Aorta (tissue), 5 donors: ENCODE measurements around the gene PHF5A. TPM values are rescaled to one million over a fixed set of nuclear protein-coding genes. Genes with fewer than 3 reads are reported as not detected.
A peak's percentile ranks its signal among the peaks of the same experiment; 100 is the strongest.
"Not testable (repeated sequence)": the region's sequence is repeated elsewhere in the genome, so short reads cannot be mapped to it uniquely, and the experiment has no call there.

Experiments
- ATAC-seq: fragments of 200-7000 bp; cut with Tn5 transposase; one replicate; pipeline ENCODE4 v1.9.1; 2022; ENCODE audit warnings: moderate library complexity; ENCODE audit not compliant: low FRiP score
- DNase-seq, 2 donors: peaks; one replicate each; pipeline ENCODE4 v3.0.0-alpha.2; 2020
- H3K27ac ChIP-seq, 2 donors: one replicate each; pipeline ENCODE4 v1.5.1; 2013; ENCODE audit warnings: low read length in 2 of 2, mild to moderate bottlenecking in 2 of 2, moderate library complexity in 2 of 2, control low read depth in 1 of 2, inconsistent platforms in 1 of 2, low read depth in 1 of 2
- H3K27me3 ChIP-seq, 2 donors: one replicate each; pipeline ENCODE4 v1.6.1; 2013; ENCODE audit warnings: control low read depth in 1 of 2, low read length in 1 of 2, mild to moderate bottlenecking in 1 of 2, moderate library complexity in 1 of 2; ENCODE audit not compliant: insufficient read depth in 2 of 2, control insufficient read depth in 1 of 2
- H3K36me3 ChIP-seq, 2 donors: one replicate each; pipeline ENCODE4 v1.6.1; 2013; ENCODE audit warnings: control low read depth in 1 of 2, low read length in 1 of 2, mild to moderate bottlenecking in 1 of 2; ENCODE audit not compliant: insufficient read depth in 2 of 2, control insufficient read depth in 1 of 2
- H3K4me1 ChIP-seq, 2 donors: one replicate each; pipeline ENCODE4 v1.6.1; 2013; ENCODE audit warnings: low read length in 2 of 2, control low read depth in 1 of 2, mild to moderate bottlenecking in 1 of 2, moderate library complexity in 1 of 2; ENCODE audit not compliant: insufficient read depth in 2 of 2, control insufficient read depth in 1 of 2
- H3K4me3 ChIP-seq, 2 donors: one replicate each; pipeline ENCODE4 v1.5.1; 2013; ENCODE audit warnings: low read length in 2 of 2, control low read depth in 1 of 2, mild to moderate bottlenecking in 1 of 2
- H3K9me3 ChIP-seq: one replicate; pipeline ENCODE4 v1.6.1; 2013; ENCODE audit warnings: mild to moderate bottlenecking, low read length; ENCODE audit not compliant: control insufficient read depth
- whole genome bisulfite sequencing, 2 donors: extraction: QIAGEN DNeasy Blood & Tissue Kit; methylation state at CpG; one replicate each; pipeline ENCODE4 v1.1.7; 2013; 5-methylcytosine and 5-hydroxymethylcytosine counted together
- intact Hi-C, 2 donors: fragments of 100-400 bp; cut with DNase I; formaldehyde crosslinking; loops; one replicate each; pipeline versions ENCODE4 v1.14.2 to v1.15.0; 2022
- polyA plus RNA-seq, 2 donors: library from polyadenylated mRNA; stranded (reverse); fragments of 200-250 nt; gene quantifications; one replicate each; pipeline ENCODE4 v1.2.3, GENCODE V29; 2013
- total RNA-seq, 2 donors: library from RNA; stranded (reverse); fragmentation: NEBNext Ultra II Directional; extraction: Animal tissue kit (Norgen Biotek cat#: 25700); gene quantifications; one replicate each; pipeline ENCODE4 v1.2.1, GENCODE V29; 2021
- donor health status: healthy with polysubstance abuse.
- donor health status: Bipolar disorder and iron deficiency.
- donor health status: DM: no; HTN: no; CAD: no.
- donor health status: DM: no; HTN: no; CAD: no.
- donor health status: DM: yes; HTN: yes; CAD: no.

PHF5A gene
- total and polyA plus RNA-seq, 4 donors = 22.5 to 43.1 (median 28.4) TPM

- H3K27ac ChIP-seq = peak overlapping the region; percentile 56 to 74
- 1% methylated on average over 29 to 30 of the region's 30 CpGs for WGBS, 2 donors
- H3K9me3 ChIP-seq = no peaks in the 10 kb centered on the region
- H3K36me3 ChIP-seq = no peaks in the 10 kb centered on the region
- peak; percentile 45 for ATAC-seq
- intact Hi-C loops = loop anchor here (2.0 to 10.0 kb wide), 3 partner anchors 21 to 48 kb away; no protein-coding TSS in a partner anchor
- peak overlapping the region; percentile 29 to 62 for H3K4me3 ChIP-seq
- peaks cover 0 to 4% of the 10 kb centered on the region in 2 donors for H3K4me1 ChIP-seq
- no peak for DNase-seq
- no peaks in the 10 kb centered on the region for H3K27me3 ChIP-seq
Observed at GRCh38 chr22:41469218-41469851, 843 bp upstream of the PHF5A start.

GRCh38 chr22:41461901-41462300 lies 6.6 kb downstream of the PHF5A start:
- DNase-seq = no peak
- WGBS, 2 donors = 85 to 89% methylated on average over 4 of the region's 4 CpGs
- no peaks in the 10 kb centered on the region for H3K4me1 ChIP-seq
- H3K36me3 ChIP-seq = no peaks in the 10 kb centered on the region
- no peak overlapping the region for H3K27ac ChIP-seq
- no peaks in the 10 kb centered on the region for H3K9me3 ChIP-seq
- no peak for ATAC-seq
- H3K27me3 ChIP-seq = no peaks in the 10 kb centered on the region
- intact Hi-C loops = loop anchor here in 1 of 2 donors (10.0 kb wide), 1 partner anchor 53 kb away; no protein-coding TSS in a partner anchor
- H3K4me3 ChIP-seq = no peak overlapping the region

- peak in 1 of 2 donors; percentile 35 for DNase-seq
- intact Hi-C loops = loop anchor here in 1 of 2 donors (10.0 kb wide), 1 partner anchor 55 kb away; no protein-coding TSS in a partner anchor
- H3K27me3 ChIP-seq, H3K4me1 ChIP-seq, H3K4me3 ChIP-seq, H3K36me3 ChIP-seq, H3K27ac ChIP-seq, ATAC-seq, H3K9me3 ChIP-seq: not testable (repeated sequence)
- 59 to 67% methylated on average over 5 of the region's 5 CpGs for WGBS, 2 donors
Observed at GRCh38 chr22:41460071-41460470, 8.4 kb downstream of the PHF5A start.

GRCh38 chr22:41459431-41459830 lies 9.1 kb downstream of the PHF5A start:
- Histone ChIP-seq H3K36me3 (no peaks in the 10 kb centered on the region), H3K9me3 (no peaks in the 10 kb centered on the region), H3K27ac (no peak overlapping the region), H3K4me3 (no peak overlapping the region), H3K27me3 (no peaks in the 10 kb centered on the region), H3K4me1 (no peaks in the 10 kb centered on the region)
- WGBS, 2 donors = 53 to 58% methylated on average over 1 of the region's 1 CpG
- DNase-seq (no peak), ATAC-seq (no peak)
- intact Hi-C loops = no loop called here

GRCh38 chr22:41458161-41458728 lies 10.2 kb downstream of the PHF5A start:
- H3K27ac ChIP-seq = no peak overlapping the region
- no peaks in the 10 kb centered on the region for H3K36me3 ChIP-seq
- no peak overlapping the region for H3K4me3 ChIP-seq
- ATAC-seq = no peak
- DNase-seq = peak in 1 of 2 donors; percentile 9
- no peaks in the 10 kb centered on the region for H3K4me1 ChIP-seq
- H3K9me3 ChIP-seq = no peaks in the 10 kb centered on the region
- intact Hi-C loops = no loop called here
- H3K27me3 ChIP-seq = no peaks in the 10 kb centered on the region
- WGBS, 2 donors = 83 to 85% methylated on average over 7 of the region's 7 CpGs

GRCh38 chr22:41448189-41448808 lies 20.2 kb downstream of the PHF5A start:
- Histone ChIP-seq H3K4me1 (no peaks in the 10 kb centered on the region), H3K9me3 (no peaks in the 10 kb centered on the region), H3K36me3 (no peaks in the 10 kb centered on the region), H3K27ac (peak overlapping the region; percentile 90 to 93), H3K27me3 (peaks cover 0 to 2% of the 10 kb centered on the region in 2 donors), H3K4me3 (peak overlapping the region; percentile 19 to 96)
- 0 to 1% methylated on average over 28 of the region's 28 CpGs for WGBS, 2 donors
- intact Hi-C loops = loop anchor here (2.0 to 5.0 kb wide), 3 partner anchors 21 to 79 kb away; partner anchors contain the start of genes ACO2 (in 1 of the 2) and PHF5A (in 1 of the 2)
- ATAC-seq (peak; percentile 89), DNase-seq (peak; percentile 97)

GRCh38 chr22:41447435-41448188 lies 20.9 kb downstream of the PHF5A start:
- Histone ChIP-seq H3K27me3 (peaks cover 0 to 2% of the 10 kb centered on the region in 2 donors), H3K27ac (peak overlapping the region; percentile 90 to 93), H3K4me1 (no peaks in the 10 kb centered on the region), H3K36me3 (no peaks in the 10 kb centered on the region), H3K9me3 (no peaks in the 10 kb centered on the region), H3K4me3 (peak overlapping the region; percentile 19 to 96)
- intact Hi-C loops = loop anchor here (2.0 to 5.0 kb wide), 4 partner anchors 21 to 80 kb away; partner anchors contain the start of genes ACO2 (in 1 of the 2) and PHF5A (in 1 of the 2)
- WGBS, 2 donors = 0 to 1% methylated on average over 55 to 63 of the region's 63 CpGs
- peak; percentile 82 to 89 for DNase-seq
- peak; percentile 52 for ATAC-seq
